ENCODE results near the gene S100A6.

S100A6 gene

GRCh38 chr1:153547560-153548551, 12.1 kb upstream of the S100A6 start:
- Histone ChIP-seq H3K27me3 (ENCODE audit: control insufficient read depth, insufficient read depth, low read length) (no peaks in the 10 kb centered on the region), H3K4me1 (ENCODE audit: control insufficient read depth, insufficient read depth, low read length) (peaks cover 50% of the 10 kb centered on the region), H3K27ac (ENCODE audit: low read depth, low read length) (peak overlapping the region; percentile 58), H3K36me3 (ENCODE audit: control insufficient read depth, insufficient read depth, low read length) (peaks cover 7% of the 10 kb centered on the region), H3K9ac (ENCODE audit: low read length) (no peak overlapping the region), H3K4me3 (ENCODE audit: low read length) (no peak overlapping the region)

GRCh38 chr1:153546796-153547559, 11.2 kb upstream of the S100A6 start:
- Histone ChIP-seq H3K27ac (ENCODE audit: low read depth, low read length) (no peak overlapping the region), H3K36me3 (ENCODE audit: control insufficient read depth, insufficient read depth, low read length) (peaks cover 7% of the 10 kb centered on the region), H3K27me3 (ENCODE audit: control insufficient read depth, insufficient read depth, low read length) (no peaks in the 10 kb centered on the region), H3K4me1 (ENCODE audit: control insufficient read depth, insufficient read depth, low read length) (peaks cover 50% of the 10 kb centered on the region), H3K9ac (ENCODE audit: low read length) (no peak overlapping the region), H3K4me3 (ENCODE audit: low read length) (peak overlapping the region; percentile 15)

- H3K4me1 ChIP-seq (ENCODE audit: control insufficient read depth, insufficient read depth, low read length), result peaks cover 50% of the 10 kb centered on the region
- no peak overlapping the region for H3K9ac ChIP-seq (ENCODE audit: low read length)
- peaks cover 7% of the 10 kb centered on the region for H3K36me3 ChIP-seq (ENCODE audit: control insufficient read depth, insufficient read depth, low read length)
- H3K27me3 ChIP-seq (ENCODE audit: control insufficient read depth, insufficient read depth, low read length), result no peaks in the 10 kb centered on the region
- peak overlapping the region; percentile 62 for H3K4me3 ChIP-seq (ENCODE audit: low read length)
- peak overlapping the region; percentile 83 for H3K27ac ChIP-seq (ENCODE audit: low read depth, low read length)
These were observed 10.6 kb upstream of the S100A6 start for GRCh38 chr1:153546371-153546770.

GRCh38 chr1:153545067-153546055, 9.6 kb upstream of the S100A6 start, which contains the start of gene S100A4:
S100A4 (minus strand) TSS chr1:153545806; CDS start chr1:153544794, 1,012 bp downstream.
- H3K4me3 ChIP-seq (ENCODE audit: low read length), result peak within 1 kb of the TSS; percentile 62
- peak within 1 kb of the TSS; percentile 83 for H3K27ac ChIP-seq (ENCODE audit: low read depth, low read length)
- no peaks in the 10 kb centered on the region for H3K27me3 ChIP-seq (ENCODE audit: control insufficient read depth, insufficient read depth, low read length)
- H3K4me1 ChIP-seq (ENCODE audit: control insufficient read depth, insufficient read depth, low read length), result peaks cover 50% of the 10 kb centered on the region
- peaks cover 7% of the 10 kb centered on the region for H3K36me3 ChIP-seq (ENCODE audit: control insufficient read depth, insufficient read depth, low read length)
- H3K9ac ChIP-seq (ENCODE audit: low read length), result peak within 1 kb of the TSS; percentile 47

GRCh38 chr1:153544453-153545066, 8.8 kb upstream of the S100A6 start:
- H3K4me1 ChIP-seq (ENCODE audit: control insufficient read depth, insufficient read depth, low read length), result peaks cover 49% of the 10 kb centered on the region
- H3K27ac ChIP-seq (ENCODE audit: low read depth, low read length), result peak overlapping the region; percentile 83
- H3K27me3 ChIP-seq (ENCODE audit: control insufficient read depth, insufficient read depth, low read length), result no peaks in the 10 kb centered on the region
- peaks cover 7% of the 10 kb centered on the region for H3K36me3 ChIP-seq (ENCODE audit: control insufficient read depth, insufficient read depth, low read length)
- no peak overlapping the region for H3K9ac ChIP-seq (ENCODE audit: low read length)
- H3K4me3 ChIP-seq (ENCODE audit: low read length), result peak overlapping the region; percentile 48

- H3K27ac ChIP-seq (ENCODE audit: low read depth, low read length), result peak overlapping the region; percentile 83
- H3K27me3 ChIP-seq (ENCODE audit: control insufficient read depth, insufficient read depth, low read length), result no peaks in the 10 kb centered on the region
- no peak overlapping the region for H3K9ac ChIP-seq (ENCODE audit: low read length)
- H3K36me3 ChIP-seq (ENCODE audit: control insufficient read depth, insufficient read depth, low read length), result peaks cover 7% of the 10 kb centered on the region
- H3K4me3 ChIP-seq (ENCODE audit: low read length), result peak overlapping the region; percentile 48
- H3K4me1 ChIP-seq (ENCODE audit: control insufficient read depth, insufficient read depth, low read length), result peaks cover 41% of the 10 kb centered on the region
These were observed 7.9 kb upstream of the S100A6 start for GRCh38 chr1:153543736-153544135.

- no peak overlapping the region for H3K9ac ChIP-seq (ENCODE audit: low read length)
- peak overlapping the region; percentile 48 for H3K4me3 ChIP-seq (ENCODE audit: low read length)
- H3K4me1 ChIP-seq (ENCODE audit: control insufficient read depth, insufficient read depth, low read length), result peaks cover 35% of the 10 kb centered on the region
- no peaks in the 10 kb centered on the region for H3K27me3 ChIP-seq (ENCODE audit: control insufficient read depth, insufficient read depth, low read length)
- peaks cover 7% of the 10 kb centered on the region for H3K36me3 ChIP-seq (ENCODE audit: control insufficient read depth, insufficient read depth, low read length)
- peak overlapping the region; percentile 83 for H3K27ac ChIP-seq (ENCODE audit: low read depth, low read length)
These were observed 7.3 kb upstream of the S100A6 start for GRCh38 chr1:153542956-153543711.

GRCh38 chr1:153541641-153542590, 6.1 kb upstream of the S100A6 start:
- Histone ChIP-seq H3K9ac (ENCODE audit: low read length) (no peak overlapping the region), H3K36me3 (ENCODE audit: control insufficient read depth, insufficient read depth, low read length) (peaks cover 7% of the 10 kb centered on the region), H3K27me3 (ENCODE audit: control insufficient read depth, insufficient read depth, low read length) (no peaks in the 10 kb centered on the region), H3K27ac (ENCODE audit: low read depth, low read length) (no peak overlapping the region), H3K4me3 (ENCODE audit: low read length) (no peak overlapping the region), H3K4me1 (ENCODE audit: control insufficient read depth, insufficient read depth, low read length) (peaks cover 33% of the 10 kb centered on the region)

- peaks cover 7% of the 10 kb centered on the region for H3K36me3 ChIP-seq (ENCODE audit: control insufficient read depth, insufficient read depth, low read length)
- H3K27me3 ChIP-seq (ENCODE audit: control insufficient read depth, insufficient read depth, low read length), result no peaks in the 10 kb centered on the region
- H3K9ac ChIP-seq (ENCODE audit: low read length), result no peak within 1 kb of the TSS
- H3K4me1 ChIP-seq (ENCODE audit: control insufficient read depth, insufficient read depth, low read length), result peaks cover 28% of the 10 kb centered on the region
- no peak within 1 kb of the TSS for H3K4me3 ChIP-seq (ENCODE audit: low read length)
- no peak within 1 kb of the TSS for H3K27ac ChIP-seq (ENCODE audit: low read depth, low read length)
These were observed 4.9 kb upstream of the S100A6 start, which contains the start of gene S100A5 for GRCh38 chr1:153540394-153541361. S100A5 (minus strand) TSS chr1:153540934; CDS start chr1:153540191, 743 bp downstream.
